ENCODE measurements around the gene RIF1.

DNA sequence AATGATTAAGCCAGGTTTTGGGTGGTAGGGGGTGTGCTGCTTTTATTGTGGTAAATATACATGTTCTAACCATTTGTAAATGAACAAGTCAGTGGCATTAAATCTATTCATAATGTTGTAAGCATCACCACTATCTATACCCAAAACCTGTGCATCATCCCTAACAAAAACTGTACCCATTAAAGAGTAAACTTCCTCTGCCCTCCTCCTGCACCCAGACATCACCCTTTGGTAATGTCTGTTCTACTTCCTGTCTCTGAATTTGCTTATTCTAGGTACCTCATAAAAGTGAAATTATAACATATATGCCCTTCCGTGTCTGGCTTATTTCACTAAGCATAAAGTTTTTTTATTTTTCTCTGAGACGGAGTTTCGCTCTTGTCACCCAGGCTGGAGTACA, 14.1 kb downstream of the RIF1 start:
- TF ChIP-seq, protein P1, sequence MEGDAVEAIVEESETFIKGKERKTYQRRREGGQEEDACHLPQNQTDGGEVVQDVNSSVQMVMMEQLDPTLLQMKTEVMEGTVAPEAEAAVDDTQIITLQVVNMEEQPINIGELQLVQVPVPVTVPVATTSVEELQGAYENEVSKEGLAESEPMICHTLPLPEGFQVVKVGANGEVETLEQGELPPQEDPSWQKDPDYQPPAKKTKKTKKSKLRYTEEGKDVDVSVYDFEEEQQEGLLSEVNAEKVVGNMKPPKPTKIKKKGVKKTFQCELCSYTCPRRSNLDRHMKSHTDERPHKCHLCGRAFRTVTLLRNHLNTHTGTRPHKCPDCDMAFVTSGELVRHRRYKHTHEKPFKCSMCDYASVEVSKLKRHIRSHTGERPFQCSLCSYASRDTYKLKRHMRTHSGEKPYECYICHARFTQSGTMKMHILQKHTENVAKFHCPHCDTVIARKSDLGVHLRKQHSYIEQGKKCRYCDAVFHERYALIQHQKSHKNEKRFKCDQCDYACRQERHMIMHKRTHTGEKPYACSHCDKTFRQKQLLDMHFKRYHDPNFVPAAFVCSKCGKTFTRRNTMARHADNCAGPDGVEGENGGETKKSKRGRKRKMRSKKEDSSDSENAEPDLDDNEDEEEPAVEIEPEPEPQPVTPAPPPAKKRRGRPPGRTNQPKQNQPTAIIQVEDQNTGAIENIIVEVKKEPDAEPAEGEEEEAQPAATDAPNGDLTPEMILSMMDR (IDR thresholded peaks at IDR 0.05; ENCODE audit: low read depth, low read length, missing input control) = no peak
- TF ChIP-seq, protein P2, sequence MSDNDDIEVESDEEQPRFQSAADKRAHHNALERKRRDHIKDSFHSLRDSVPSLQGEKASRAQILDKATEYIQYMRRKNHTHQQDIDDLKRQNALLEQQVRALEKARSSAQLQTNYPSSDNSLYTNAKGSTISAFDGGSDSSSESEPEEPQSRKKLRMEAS (IDR thresholded peaks at IDR 0.05) = no peak
- TF ChIP-seq YY1 (IDR thresholded peaks at IDR 0.05) (no peak), SP1 (IDR thresholded peaks at IDR 0.05) (no peak), JUND (IDR thresholded peaks at IDR 0.05) (no peak), RAD21 (IDR thresholded peaks at IDR 0.05) (no peak), GABPA (IDR thresholded peaks at IDR 0.05 in 1 of 2, conservative IDR thresholded peaks at IDR 0.05 in 1 of 2) (no peak)
- TF ChIP-seq, protein P3, sequence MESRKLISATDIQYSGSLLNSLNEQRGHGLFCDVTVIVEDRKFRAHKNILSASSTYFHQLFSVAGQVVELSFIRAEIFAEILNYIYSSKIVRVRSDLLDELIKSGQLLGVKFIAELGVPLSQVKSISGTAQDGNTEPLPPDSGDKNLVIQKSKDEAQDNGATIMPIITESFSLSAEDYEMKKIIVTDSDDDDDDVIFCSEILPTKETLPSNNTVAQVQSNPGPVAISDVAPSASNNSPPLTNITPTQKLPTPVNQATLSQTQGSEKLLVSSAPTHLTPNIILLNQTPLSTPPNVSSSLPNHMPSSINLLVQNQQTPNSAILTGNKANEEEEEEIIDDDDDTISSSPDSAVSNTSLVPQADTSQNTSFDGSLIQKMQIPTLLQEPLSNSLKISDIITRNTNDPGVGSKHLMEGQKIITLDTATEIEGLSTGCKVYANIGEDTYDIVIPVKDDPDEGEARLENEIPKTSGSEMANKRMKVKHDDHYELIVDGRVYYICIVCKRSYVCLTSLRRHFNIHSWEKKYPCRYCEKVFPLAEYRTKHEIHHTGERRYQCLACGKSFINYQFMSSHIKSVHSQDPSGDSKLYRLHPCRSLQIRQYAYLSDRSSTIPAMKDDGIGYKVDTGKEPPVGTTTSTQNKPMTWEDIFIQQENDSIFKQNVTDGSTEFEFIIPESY (IDR thresholded peaks at IDR 0.05) = no peak
